ENCODE results near the gene PITX3.

DNA sequence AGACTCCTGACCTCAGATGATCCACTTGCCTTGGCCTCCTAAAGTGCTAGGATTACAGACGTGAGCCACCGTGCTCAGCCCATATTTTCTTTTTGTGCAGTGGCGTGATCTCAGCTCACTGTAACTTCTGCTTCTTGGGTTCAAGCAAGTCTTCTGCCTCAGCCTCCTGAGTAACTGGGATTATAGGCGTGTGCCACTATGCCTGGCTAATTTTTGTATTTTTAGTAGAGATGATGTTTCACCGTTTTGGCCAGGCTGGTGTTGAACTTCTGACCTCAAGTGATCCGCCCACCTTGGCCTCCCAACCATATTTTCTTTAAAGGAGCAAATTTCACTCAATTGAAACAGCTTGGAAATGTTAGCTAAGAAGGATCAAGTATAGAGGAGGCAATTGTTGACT, 20.5 kb upstream of the PITX3 start:
- TF ChIP-seq, protein P1, sequence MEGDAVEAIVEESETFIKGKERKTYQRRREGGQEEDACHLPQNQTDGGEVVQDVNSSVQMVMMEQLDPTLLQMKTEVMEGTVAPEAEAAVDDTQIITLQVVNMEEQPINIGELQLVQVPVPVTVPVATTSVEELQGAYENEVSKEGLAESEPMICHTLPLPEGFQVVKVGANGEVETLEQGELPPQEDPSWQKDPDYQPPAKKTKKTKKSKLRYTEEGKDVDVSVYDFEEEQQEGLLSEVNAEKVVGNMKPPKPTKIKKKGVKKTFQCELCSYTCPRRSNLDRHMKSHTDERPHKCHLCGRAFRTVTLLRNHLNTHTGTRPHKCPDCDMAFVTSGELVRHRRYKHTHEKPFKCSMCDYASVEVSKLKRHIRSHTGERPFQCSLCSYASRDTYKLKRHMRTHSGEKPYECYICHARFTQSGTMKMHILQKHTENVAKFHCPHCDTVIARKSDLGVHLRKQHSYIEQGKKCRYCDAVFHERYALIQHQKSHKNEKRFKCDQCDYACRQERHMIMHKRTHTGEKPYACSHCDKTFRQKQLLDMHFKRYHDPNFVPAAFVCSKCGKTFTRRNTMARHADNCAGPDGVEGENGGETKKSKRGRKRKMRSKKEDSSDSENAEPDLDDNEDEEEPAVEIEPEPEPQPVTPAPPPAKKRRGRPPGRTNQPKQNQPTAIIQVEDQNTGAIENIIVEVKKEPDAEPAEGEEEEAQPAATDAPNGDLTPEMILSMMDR (IDR thresholded peaks at IDR 0.05; ENCODE audit: low read depth, low read length, missing input control) = no peak
- no peak for TF ChIP-seq FOXA1 (IDR thresholded peaks at IDR 0.05)
- TF ChIP-seq, protein P2, sequence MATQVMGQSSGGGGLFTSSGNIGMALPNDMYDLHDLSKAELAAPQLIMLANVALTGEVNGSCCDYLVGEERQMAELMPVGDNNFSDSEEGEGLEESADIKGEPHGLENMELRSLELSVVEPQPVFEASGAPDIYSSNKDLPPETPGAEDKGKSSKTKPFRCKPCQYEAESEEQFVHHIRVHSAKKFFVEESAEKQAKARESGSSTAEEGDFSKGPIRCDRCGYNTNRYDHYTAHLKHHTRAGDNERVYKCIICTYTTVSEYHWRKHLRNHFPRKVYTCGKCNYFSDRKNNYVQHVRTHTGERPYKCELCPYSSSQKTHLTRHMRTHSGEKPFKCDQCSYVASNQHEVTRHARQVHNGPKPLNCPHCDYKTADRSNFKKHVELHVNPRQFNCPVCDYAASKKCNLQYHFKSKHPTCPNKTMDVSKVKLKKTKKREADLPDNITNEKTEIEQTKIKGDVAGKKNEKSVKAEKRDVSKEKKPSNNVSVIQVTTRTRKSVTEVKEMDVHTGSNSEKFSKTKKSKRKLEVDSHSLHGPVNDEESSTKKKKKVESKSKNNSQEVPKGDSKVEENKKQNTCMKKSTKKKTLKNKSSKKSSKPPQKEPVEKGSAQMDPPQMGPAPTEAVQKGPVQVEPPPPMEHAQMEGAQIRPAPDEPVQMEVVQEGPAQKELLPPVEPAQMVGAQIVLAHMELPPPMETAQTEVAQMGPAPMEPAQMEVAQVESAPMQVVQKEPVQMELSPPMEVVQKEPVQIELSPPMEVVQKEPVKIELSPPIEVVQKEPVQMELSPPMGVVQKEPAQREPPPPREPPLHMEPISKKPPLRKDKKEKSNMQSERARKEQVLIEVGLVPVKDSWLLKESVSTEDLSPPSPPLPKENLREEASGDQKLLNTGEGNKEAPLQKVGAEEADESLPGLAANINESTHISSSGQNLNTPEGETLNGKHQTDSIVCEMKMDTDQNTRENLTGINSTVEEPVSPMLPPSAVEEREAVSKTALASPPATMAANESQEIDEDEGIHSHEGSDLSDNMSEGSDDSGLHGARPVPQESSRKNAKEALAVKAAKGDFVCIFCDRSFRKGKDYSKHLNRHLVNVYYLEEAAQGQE (IDR thresholded peaks at IDR 0.05) = no peak
- TF ChIP-seq, protein P3, sequence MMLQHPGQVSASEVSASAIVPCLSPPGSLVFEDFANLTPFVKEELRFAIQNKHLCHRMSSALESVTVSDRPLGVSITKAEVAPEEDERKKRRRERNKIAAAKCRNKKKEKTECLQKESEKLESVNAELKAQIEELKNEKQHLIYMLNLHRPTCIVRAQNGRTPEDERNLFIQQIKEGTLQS (IDR thresholded peaks at IDR 0.05) = no peak

Data from liver (tissue), 3 donors.